Coronary artery (tissue), 2 donors: ENCODE measurements around the gene DUSP5.

Experiments used
- DNase-seq: peaks from one replicate; pipeline ENCODE4 v3.0.0-alpha.2; 2017; ENCODE audit warnings: low spot score
- H3K27ac ChIP-seq, 2 donors: fragments of 200-600 bp; sonication (generic); one replicate each; pipeline ENCODE4 v1.5.1; 2016 to 2019
- H3K4me3 ChIP-seq: fragments of 200-600 bp; sonication (generic); 2 replicates; pipeline ENCODE4 v1.5.1; 2016; ENCODE audit warnings: mild to moderate bottlenecking, moderate library complexity
- TF ChIP-seq, protein P1 (sequence below): fragments of 200-600 bp; sonication (generic); IDR thresholded peaks from one replicate; pipeline ENCODE4 v1.5.1; 2019; ENCODE audit warnings: antibody characterized with exemption

Gene DUSP5

GRCh38 chr10:110549211-110549610 lies 51.5 kb downstream of the DUSP5 start:
- Histone ChIP-seq H3K27ac (no peak overlapping the region), H3K4me3 (no peak overlapping the region)
- no peak for DNase-seq
- TF ChIP-seq, protein P1, sequence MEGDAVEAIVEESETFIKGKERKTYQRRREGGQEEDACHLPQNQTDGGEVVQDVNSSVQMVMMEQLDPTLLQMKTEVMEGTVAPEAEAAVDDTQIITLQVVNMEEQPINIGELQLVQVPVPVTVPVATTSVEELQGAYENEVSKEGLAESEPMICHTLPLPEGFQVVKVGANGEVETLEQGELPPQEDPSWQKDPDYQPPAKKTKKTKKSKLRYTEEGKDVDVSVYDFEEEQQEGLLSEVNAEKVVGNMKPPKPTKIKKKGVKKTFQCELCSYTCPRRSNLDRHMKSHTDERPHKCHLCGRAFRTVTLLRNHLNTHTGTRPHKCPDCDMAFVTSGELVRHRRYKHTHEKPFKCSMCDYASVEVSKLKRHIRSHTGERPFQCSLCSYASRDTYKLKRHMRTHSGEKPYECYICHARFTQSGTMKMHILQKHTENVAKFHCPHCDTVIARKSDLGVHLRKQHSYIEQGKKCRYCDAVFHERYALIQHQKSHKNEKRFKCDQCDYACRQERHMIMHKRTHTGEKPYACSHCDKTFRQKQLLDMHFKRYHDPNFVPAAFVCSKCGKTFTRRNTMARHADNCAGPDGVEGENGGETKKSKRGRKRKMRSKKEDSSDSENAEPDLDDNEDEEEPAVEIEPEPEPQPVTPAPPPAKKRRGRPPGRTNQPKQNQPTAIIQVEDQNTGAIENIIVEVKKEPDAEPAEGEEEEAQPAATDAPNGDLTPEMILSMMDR, result no peak

- TF ChIP-seq, protein P1, result no peak
- no peak overlapping the region for H3K27ac ChIP-seq
- no peak for DNase-seq
- no peak overlapping the region for H3K4me3 ChIP-seq
These were observed 56.2 kb downstream of the DUSP5 start for GRCh38 chr10:110553905-110554304.

DNA sequence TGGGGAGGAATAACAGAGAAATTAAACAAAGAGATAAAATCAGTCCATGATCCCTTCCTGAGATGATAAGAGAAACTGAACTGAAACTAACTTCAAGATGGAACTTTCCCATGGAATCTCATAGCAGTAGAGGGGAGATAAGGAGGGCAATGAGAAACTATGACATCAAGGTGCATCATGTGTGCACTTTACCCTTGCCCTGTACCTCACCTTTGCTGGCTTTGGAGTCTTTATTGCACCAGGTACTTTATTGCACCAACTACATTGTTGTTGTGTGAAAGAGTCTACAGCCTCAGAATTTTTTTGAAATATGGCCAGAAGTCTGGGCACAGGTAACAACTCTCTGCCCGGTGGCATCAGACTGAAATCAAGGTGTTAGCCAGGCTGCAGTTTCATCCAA lies 58.6 kb downstream of the DUSP5 start:
- H3K27ac ChIP-seq, result no peak overlapping the region
- TF ChIP-seq, protein P1, result no peak
- H3K4me3 ChIP-seq, result no peak overlapping the region
- no peak for DNase-seq

DNA sequence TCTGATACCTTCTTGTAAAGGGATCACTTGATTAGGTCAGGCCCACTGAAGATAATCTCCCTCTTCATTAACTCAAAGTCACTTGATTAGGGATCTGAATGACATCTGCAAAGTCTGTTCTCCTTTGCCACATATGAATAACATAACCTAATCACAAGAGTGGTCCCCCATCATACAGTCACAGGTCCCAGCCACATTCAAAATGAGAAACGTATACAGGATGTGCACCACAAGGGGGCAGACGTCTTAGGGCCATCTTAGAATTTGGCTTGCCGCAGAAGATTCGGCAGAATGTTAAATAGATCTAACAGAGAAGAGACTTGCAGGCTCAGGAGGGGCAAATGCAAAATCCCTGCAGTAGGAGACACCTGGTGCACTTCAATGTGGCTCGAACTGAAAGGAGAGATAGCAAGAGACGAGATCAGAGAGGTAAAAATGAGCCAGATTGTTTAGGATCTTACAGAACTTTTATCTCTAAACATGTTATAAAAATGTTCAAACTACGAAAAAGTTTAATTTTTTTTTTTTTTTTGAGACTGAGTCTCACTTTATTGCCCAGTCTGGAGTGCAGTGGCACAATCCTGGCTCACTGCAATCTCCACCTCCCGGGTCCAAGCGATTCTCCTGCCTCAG lies 59.4 kb downstream of the DUSP5 start:
- TF ChIP-seq, protein P1, result peak; percentile 41
- no peak overlapping the region for H3K4me3 ChIP-seq
- DNase-seq, result no peak

GRCh38 chr10:110558041-110558440 lies 60.3 kb downstream of the DUSP5 start:
- TF ChIP-seq, protein P1, result no peak
- Histone ChIP-seq H3K4me3 (no peak overlapping the region), H3K27ac (no peak overlapping the region)
- no peak for DNase-seq

More for the DNA sequence above, 59.4 kb downstream of the DUSP5 start:
- H3K27ac ChIP-seq, result no peak overlapping the region

GRCh38 chr10:110560012-110560411 lies 62.3 kb downstream of the DUSP5 start:
- TF ChIP-seq, protein P1, result no peak

More at GRCh38 chr10:110560012-110560411, 62.3 kb downstream of the DUSP5 start:
- Histone ChIP-seq H3K27ac (no peak overlapping the region), H3K4me3 (no peak overlapping the region)
- no peak for DNase-seq
